Measurements from ENCODE around the gene RAB8B.

DNA sequence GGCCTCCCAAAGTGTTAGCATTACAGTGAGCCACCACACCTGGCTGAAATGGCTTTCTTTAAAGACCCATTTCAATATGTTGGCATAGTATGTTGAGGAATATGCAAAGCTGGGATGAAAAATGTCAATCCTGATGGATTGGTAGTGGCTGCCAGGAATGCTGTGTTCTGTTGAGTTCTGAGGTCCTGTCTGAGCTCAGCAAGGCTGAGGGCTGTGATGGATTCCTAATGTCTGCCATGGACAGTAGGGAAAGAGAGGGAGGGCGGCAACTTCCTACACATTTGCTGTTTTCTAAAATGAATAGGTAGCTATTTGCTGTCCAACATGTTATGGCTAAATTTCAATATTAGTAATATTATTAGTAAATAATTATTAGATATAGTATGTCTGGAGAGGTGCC is 8.2 kb downstream of the RAB8B start:
- TF ChIP-seq CTCF (conservative IDR thresholded peaks at IDR 0.05; ENCODE audit: low read depth, low read length) (no peak), EZH2 (IDR thresholded peaks at IDR 0.05; ENCODE audit: low read length, unreplicated experiment) (no peak)
